ENCODE data around the gene CAMSAP2.

GRCh38 chr1:200720199-200720598 lies 18.5 kb upstream of the CAMSAP2 start:
- no peak for TF ChIP-seq POLR2A (IDR thresholded peaks at IDR 0.05)
- TF ChIP-seq CTCF (IDR thresholded peaks at IDR 0.05), result no peak
- no peak for TF ChIP-seq EP300 (IDR thresholded peaks at IDR 0.05; ENCODE audit: low read depth)
- TF ChIP-seq POLR2AphosphoS5 (IDR thresholded peaks at IDR 0.05), result no peak
